Renal cortex interstitium (tissue), 11 donors: ENCODE results near the gene CFAP299. TPM values are rescaled to one million over a fixed set of nuclear protein-coding genes. Genes with fewer than 3 reads are reported as not detected.

Experiments used
- DNase-seq, 11 donors: peaks; one replicate each; pipeline ENCODE4 v3.0.0-alpha.2; 2013; ENCODE audit warnings: low read depth in 9 of 11, low spot score in 4 of 11; ENCODE audit errors: extremely low read depth in 1 of 11
- polyA plus RNA-seq, 3 donors: library from polyadenylated mRNA; unstranded; fragments of 120-200 nt; gene quantifications; one replicate each; pipeline ENCODE4 v1.2.1, GENCODE V29; 2013; ENCODE audit not compliant: insufficient read length in 3 of 3

CFAP299 gene
- polyA plus RNA-seq, 3 donors, result 0.45 to 1.2 (median 0.49) TPM

- no peak for DNase-seq
These were observed 496.1 kb downstream of the CFAP299 start for GRCh38 chr4:80831383-80832361.

DNA sequence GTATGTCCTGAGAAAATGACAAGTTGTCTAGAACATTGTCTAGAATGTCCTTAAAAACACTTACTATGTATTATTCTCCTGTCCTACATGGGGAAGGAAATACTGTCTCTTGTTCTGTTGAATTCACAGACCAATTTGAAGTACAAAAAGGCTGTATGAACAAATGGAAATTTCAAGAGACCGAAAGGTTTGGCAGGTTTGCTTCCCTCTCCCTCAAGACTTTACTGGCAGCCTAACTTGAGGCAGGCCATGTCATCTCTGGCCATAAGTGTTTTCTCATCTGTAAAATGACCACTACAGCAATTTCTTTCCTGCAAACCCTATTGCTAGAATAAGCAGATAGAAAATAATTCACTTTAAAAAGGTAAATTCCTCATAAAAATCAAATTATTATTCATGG is 503.8 kb downstream of the CFAP299 start:
- DNase-seq, result no peak

- no peak for DNase-seq
These were observed 504.3 kb downstream of the CFAP299 start for GRCh38 chr4:80839792-80840191.

DNA sequence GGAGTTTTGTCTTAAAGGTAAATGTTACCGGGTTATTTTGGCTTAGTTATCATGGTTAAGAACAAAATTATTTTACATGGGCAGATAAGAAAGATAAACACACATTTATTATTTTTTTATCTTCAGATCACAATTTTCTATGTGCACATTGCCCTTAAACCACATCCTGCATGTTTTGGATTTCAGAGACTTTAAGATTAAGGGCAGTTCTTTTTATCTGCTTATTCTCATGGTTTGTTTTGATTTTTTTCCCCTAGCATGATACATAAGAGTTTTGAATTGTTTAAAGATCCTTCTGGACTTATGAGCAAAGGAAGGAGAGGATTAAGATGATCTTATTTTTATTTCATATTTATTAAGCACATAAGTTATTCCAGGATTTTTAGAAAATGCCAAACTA is 504.9 kb downstream of the CFAP299 start:
- DNase-seq, result no peak

GRCh38 chr4:80841587-80842281 is 506.2 kb downstream of the CFAP299 start:
- DNase-seq, result no peak

- DNase-seq, result no peak
These were observed 510.7 kb downstream of the CFAP299 start for GRCh38 chr4:80846210-80846609.

GRCh38 chr4:80852061-80852460 is 516.5 kb downstream of the CFAP299 start:
- no peak for DNase-seq

- no peak for DNase-seq
These were observed 538.0 kb downstream of the CFAP299 start for GRCh38 chr4:80873571-80873970.

DNA sequence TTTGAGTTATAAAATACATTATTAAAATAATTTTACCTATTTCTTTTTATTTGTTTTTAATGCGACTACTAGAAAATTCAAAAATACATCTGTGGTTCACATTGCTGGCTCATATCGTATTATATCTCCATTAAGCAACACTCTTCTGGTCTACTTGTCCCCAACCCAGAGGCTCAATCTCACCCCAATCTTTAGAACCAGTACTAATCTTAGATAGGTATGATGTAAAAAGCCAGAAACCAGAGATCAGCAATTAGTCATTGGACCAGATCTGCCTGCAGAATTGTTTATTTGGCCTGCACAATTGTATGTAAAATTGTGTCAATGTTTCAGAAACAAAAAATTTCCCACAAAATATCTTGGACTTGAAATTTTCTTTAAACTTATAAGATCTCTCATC is 539.4 kb downstream of the CFAP299 start:
- no peak for DNase-seq

- no peak for DNase-seq
These were observed 540.1 kb downstream of the CFAP299 start for GRCh38 chr4:80875642-80876041.

DNA sequence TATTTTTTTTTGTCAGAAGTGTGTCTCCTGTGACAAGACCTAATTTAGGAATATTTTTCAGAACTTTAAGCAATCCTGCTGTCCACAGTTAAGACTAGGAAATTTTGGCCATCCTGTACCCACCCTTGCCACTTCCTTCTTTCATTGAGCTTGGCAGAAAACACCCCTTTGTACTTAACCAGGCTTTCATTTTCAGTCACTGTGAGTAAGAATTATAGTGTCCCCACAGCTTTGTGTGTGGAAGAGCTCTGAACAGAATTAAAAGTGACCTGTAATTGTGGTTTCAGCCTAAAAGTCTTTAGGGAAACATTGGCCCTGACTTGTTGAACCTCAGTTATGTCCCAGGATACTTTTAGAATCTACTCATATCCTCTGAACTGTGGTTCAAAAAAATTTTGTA is 541.3 kb downstream of the CFAP299 start:
- no peak for DNase-seq

DNA sequence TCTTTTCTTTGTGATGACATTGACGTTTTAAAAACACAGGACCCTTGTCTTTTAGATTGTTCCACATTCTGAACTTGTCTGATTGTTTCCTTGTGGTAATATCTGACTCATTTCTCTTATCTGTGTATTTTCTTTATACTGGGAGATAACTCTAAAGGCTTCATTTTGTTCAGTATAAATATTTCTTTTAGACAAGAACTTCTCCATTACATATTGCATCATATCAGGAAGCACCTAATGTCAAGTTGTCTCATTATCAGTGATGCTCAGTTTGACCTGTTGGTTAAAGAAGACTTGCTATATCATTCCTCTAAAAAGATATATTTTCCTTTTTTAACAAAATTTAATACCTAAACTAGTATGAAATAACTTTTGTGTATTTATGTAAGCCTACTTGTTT is 542.7 kb downstream of the CFAP299 start:
- DNase-seq, result no peak

- DNase-seq, result no peak
These were observed 562.2 kb downstream of the CFAP299 start for GRCh38 chr4:80897537-80898303.

- DNase-seq, result no peak
These were observed 565.4 kb downstream of the CFAP299 start for GRCh38 chr4:80900908-80901307.

DNA sequence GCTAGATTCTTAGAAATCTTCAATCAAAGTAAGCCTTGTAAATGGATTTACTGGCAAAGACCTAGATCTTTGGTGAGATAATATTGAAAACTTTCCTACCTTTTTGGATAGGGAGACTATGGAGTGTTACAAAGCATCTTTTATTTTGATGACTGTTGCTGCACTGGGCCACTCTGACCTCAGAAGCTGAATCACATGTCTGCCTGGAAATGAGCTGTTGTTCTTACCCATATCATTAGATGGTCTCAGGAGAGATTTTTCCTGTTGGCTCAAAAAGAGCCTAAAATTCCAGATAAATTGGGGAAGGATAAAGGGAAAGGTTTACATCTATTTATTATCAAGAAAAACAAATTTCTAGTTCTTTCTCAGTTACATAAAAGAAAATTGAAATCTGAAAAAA is 567.5 kb downstream of the CFAP299 start:
- no peak for DNase-seq

DNA sequence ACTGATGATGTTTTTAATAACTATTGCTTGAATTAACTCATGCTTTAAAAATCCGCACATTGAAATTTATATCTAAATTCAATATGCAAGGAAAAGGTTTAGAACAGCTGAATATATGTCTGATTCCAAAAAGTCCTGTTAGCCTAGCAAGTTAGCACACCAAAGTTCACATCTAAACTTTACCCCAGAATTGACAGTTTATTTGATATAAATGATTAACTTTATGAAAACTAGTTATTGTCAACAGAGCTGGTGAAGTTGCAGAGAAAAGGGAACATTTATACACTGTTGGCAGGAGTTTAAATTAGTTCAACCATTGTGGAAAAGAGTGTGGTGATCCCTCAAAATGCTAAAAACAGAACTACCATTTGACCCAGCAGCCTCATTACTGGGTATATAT is 574.4 kb downstream of the CFAP299 start:
- no peak for DNase-seq

DNA sequence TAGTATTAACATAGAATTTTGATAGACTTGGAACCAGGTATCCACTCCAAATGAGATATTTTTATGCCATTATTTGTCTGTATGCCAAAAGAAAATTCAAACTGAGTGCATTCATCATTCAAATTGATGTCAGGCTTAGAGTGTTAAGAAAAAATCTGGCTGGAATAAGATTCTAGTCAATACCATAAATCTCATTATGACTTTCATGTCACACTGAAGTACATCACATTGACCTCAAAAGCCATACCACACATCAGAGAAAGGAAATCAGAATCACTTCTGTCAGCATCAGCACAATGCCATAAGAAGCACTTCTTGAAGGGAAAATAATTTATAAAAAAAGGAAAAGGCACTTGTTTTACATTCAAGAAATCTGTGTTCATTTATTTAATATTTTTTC is 575.9 kb downstream of the CFAP299 start:
- no peak for DNase-seq

DNA sequence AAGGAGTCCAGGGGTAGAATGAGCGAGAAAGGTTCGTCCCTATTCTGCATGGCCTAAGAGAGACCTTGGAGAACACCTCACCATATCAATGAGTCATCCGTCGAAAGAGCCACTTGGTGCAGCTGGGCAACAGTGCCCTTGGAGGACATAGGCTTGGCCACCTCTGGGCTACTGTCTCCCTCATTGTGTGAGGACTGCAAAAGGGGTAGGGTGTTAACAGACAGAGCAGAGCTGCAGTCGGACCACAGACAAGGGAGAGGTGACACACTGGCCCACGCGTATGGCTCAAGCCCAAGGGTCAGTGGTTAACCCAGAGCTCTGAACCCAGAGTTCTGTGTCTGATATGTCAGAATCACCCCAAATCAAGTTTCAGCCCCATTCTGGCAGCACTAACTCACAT is 576.8 kb downstream of the CFAP299 start:
- DNase-seq, result no peak

GRCh38 chr4:80913381-80913780 is 577.9 kb downstream of the CFAP299 start:
- no peak for DNase-seq

DNA sequence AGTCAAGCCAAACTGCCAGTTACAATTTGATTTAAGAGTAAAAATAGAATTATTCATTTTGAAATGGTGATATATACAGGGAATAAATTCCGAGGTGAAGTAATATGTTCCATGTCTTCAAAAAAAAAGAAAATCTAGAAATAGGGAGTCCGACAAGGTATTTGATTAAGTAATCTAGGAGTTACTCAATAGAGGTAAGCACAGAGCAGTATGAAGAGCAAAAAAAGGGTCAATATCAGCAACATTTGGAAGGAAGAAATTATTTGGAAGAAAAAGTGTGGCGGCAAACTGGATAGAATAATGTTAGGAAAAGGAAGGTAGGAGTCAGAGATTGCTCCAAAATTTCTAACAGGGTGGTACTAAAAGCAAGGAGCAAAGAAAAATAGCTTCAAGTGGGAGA is 581.2 kb downstream of the CFAP299 start:
- no peak for DNase-seq
